K562 (cell line): ENCODE measurements around the gene SFRP2. TPM values are rescaled to one million over a fixed set of nuclear protein-coding genes. Genes with fewer than 3 reads are reported as not detected.

Experiments
- ATAC-seq: fragments of 200-7000 bp; cut with Tn5 transposase; 3 replicates; pipeline ENCODE4 v1.9.1; 2020; ENCODE audit warnings: moderate library complexity
- BruUV-seq: library from RNA; stranded (reverse); fragments of 400-500 nt; replicated peaks from 2 replicates; lab custom pipeline; 2021; lab: Mats Ljungman, UMichigan
- CTCF ChIA-PET: fragments of 300-600 bp; formaldehyde crosslinking; extraction: SDS; loops from one replicate; lab custom pipeline; 2021; ENCODE audit warnings: low intra/inter-chr PET ratio; lab: Yijun Ruan, JAX
- POLR2A ChIA-PET: fragments of 300-600, 350-650 bp; sonication (Branson Sonifier 250); formaldehyde crosslinking; extraction: SDS; loops from one replicate; lab custom pipeline; 2021; ENCODE audit warnings: antibody characterized with exemption, inconsistent platforms; lab: Yijun Ruan, JAX
- DNase-seq, 4 experiments: peaks; one replicate each; pipeline versions ENCODE4 v3.0.0 to v3.0.0-alpha.2; 2011 to 2018; ENCODE audit warnings: low spot score in 3 of 4, mixed read lengths in 3 of 4; ENCODE audit errors: extremely low read depth in 1 of 4
- FAIRE-seq: peaks from 2 replicates; lab custom pipeline; 2011; peaks lifted over from hg19 to GRCh38; lab: Jason Lieb, UNC
- H2AFZ ChIP-seq: 2 replicates; pipeline ENCODE4 v1.6.0; 2011; ENCODE audit warnings: low read depth, low read length, control low read depth, inconsistent platforms
- H3K27ac ChIP-seq: fragments of 200-600 bp; 3 replicates; pipeline ENCODE4 v1.8.0; 2011; ENCODE audit warnings: low read depth, mild to moderate bottlenecking, control low read depth, inconsistent platforms, low read length, moderate library complexity, mixed read lengths; ENCODE audit errors: extremely low read depth
- H3K27me3 ChIP-seq, 2 experiments: fragments of 300-600 bp in 1 of 2; 2 replicates in 1 of 2; 3 replicates in 1 of 2; pipeline versions ENCODE4 v1.6.0 to v1.8.0; 2011; ENCODE audit warnings: inconsistent platforms in 2 of 2, low read length in 2 of 2, mild to moderate bottlenecking in 1 of 2, mixed read lengths in 1 of 2, moderate library complexity in 1 of 2; ENCODE audit not compliant: control insufficient read depth in 2 of 2, insufficient read depth in 2 of 2
- H3K36me3 ChIP-seq: fragments of 300-600 bp; 3 replicates; pipeline ENCODE4 v1.8.0; 2011; ENCODE audit warnings: mild to moderate bottlenecking, low read length, inconsistent platforms; ENCODE audit not compliant: control insufficient read depth, insufficient read depth
- H3K4me1 ChIP-seq, 2 experiments: fragments of 200-600 bp in 1 of 2; replicated peaks in 1 of 2; 2 replicates in 1 of 2; 3 replicates in 1 of 2; pipeline versions ENCODE4 v1.5.1 to v1.8.0; 2011; ENCODE audit warnings: inconsistent platforms in 2 of 2, low read length in 2 of 2, mild to moderate bottlenecking in 1 of 2, mixed read lengths in 1 of 2, moderate library complexity in 1 of 2; ENCODE audit not compliant: control insufficient read depth in 2 of 2, insufficient read depth in 2 of 2
- H3K4me2 ChIP-seq: 2 replicates; pipeline ENCODE4 v1.6.1; 2011; ENCODE audit warnings: low read length, control low read depth, inconsistent platforms, mixed read lengths; ENCODE audit not compliant: insufficient read depth
- H3K4me3 ChIP-seq: fragments of 200-600 bp; sonication (generic), shearing (Covaris generic); 2 replicates; pipeline ENCODE4 v1.5.1; 2016; ENCODE audit warnings: control low read depth, inconsistent platforms
- H3K79me2 ChIP-seq: fragments of 200-600 bp; 3 replicates; pipeline ENCODE4 v1.8.0; 2011; ENCODE audit warnings: low read length, inconsistent platforms; ENCODE audit not compliant: control insufficient read depth, insufficient read depth
- H3K9ac ChIP-seq, 2 experiments: 2 replicates each; pipeline versions ENCODE4 v1.6.0 to v1.6.1; 2011; ENCODE audit warnings: low read depth in 2 of 2, low read length in 2 of 2, control low read depth in 1 of 2, inconsistent platforms in 1 of 2, mild to moderate bottlenecking in 1 of 2, mixed read lengths in 1 of 2; ENCODE audit not compliant: insufficient read depth in 1 of 2
- H3K9me1 ChIP-seq: one replicate; pipeline ENCODE4 v1.6.0; 2011; ENCODE audit warnings: inconsistent platforms, mild to moderate bottlenecking, low read length, moderate library complexity; ENCODE audit not compliant: control insufficient read depth, insufficient read depth
- H3K9me3 ChIP-seq: replicated peaks from 2 replicates; pipeline ENCODE4 v1.5.1; 2011; ENCODE audit warnings: low read depth, low read length, inconsistent platforms; ENCODE audit not compliant: control insufficient read depth, insufficient read depth
- H4K20me1 ChIP-seq: replicated peaks from 2 replicates; pipeline ENCODE4 v1.6.1; 2011; ENCODE audit warnings: low read length, inconsistent platforms, mixed read lengths; ENCODE audit not compliant: control insufficient read depth, insufficient read depth
- ARID1B ChIP-seq: fragments of 450-650 bp; IDR thresholded peaks from 2 replicates; pipeline ENCODE4 v1.6.1; 2016; ENCODE audit warnings: antibody characterized with exemption, mild to moderate bottlenecking, inconsistent platforms
- CHD4 ChIP-seq: fragments of 200-600 bp; sonication (generic); IDR thresholded peaks from 3 replicates; pipeline ENCODE4 v1.6.1; 2012; ENCODE audit warnings: low read depth, mild to moderate bottlenecking, mixed read lengths, low read length, inconsistent platforms; ENCODE audit not compliant: insufficient read depth, insufficient replicate concordance, poor library complexity, severe bottlenecking
- PCBP2 ChIP-seq: fragments of 200-400 bp; formaldehyde crosslinking; IDR thresholded peaks from 2 replicates; pipeline ENCODE4 v1.6.1; 2018; ENCODE audit warnings: low read length, low read depth, mild to moderate bottlenecking, moderate library complexity; ENCODE audit not compliant: poor library complexity, severe bottlenecking
- PRMT5 ChIP-seq: sonication (generic); formaldehyde crosslinking; IDR thresholded peaks from 2 replicates; pipeline ENCODE4 v1.5.0; 2020; ENCODE audit warnings: missing genetic modification reagents
- PTTG1 ChIP-seq: fragments of 450-650 bp; IDR thresholded peaks from 2 replicates; pipeline ENCODE4 v1.6.1; 2016; ENCODE audit warnings: low read depth, mild to moderate bottlenecking, missing genetic modification characterization, missing compliant biosample characterization
- RNF2 ChIP-seq: sonication (generic); IDR thresholded peaks from 2 replicates; pipeline ENCODE4 v1.6.1; 2016
- SMAD4 ChIP-seq: fragments of 250-450 bp; sonication (Bioruptor Pico); conservative IDR thresholded peaks from 2 replicates; pipeline ENCODE4 v1.8.0; 2021; ENCODE audit warnings: inconsistent platforms, mild to moderate bottlenecking, moderate library complexity
- TEAD4 ChIP-seq, 2 experiments: sonication (generic) in 1 of 2; formaldehyde crosslinking in 1 of 2; IDR thresholded peaks; 2 replicates each; pipeline versions ENCODE4 v1.6.1 to v1.8.0; 2012 to 2022; ENCODE audit warnings: borderline replicate concordance in 1 of 2, inconsistent platforms in 1 of 2, low read length in 1 of 2, mild to moderate bottlenecking in 1 of 2, missing genetic modification reagents in 1 of 2
- ZBTB1 ChIP-seq: sonication (generic); formaldehyde crosslinking; IDR thresholded peaks from 2 replicates; pipeline ENCODE4 v1.8.1; 2023; ENCODE audit warnings: missing genetic modification reagents, low read depth, mild to moderate bottlenecking, borderline replicate concordance
- ZNF224 ChIP-seq: sonication (generic); formaldehyde crosslinking; IDR thresholded peaks from 2 replicates; pipeline ENCODE4 v1.8.0; 2022; ENCODE audit warnings: mild to moderate bottlenecking, missing genetic modification reagents
- ZNF551 ChIP-seq: fragments of 250-450 bp; sonication (Bioruptor Pico); IDR thresholded peaks from 2 replicates; pipeline ENCODE4 v1.5.0; 2021; ENCODE audit warnings: mild to moderate bottlenecking, moderate library complexity
- in situ Hi-C: fragments of 300-500 bp; cut with MboI; formaldehyde crosslinking; loops from 4 replicates; pipeline ENCODE4 v1.15.0; 2018; ENCODE audit warnings: inconsistent platforms, mixed read lengths
- intact Hi-C: fragments of 100-400 bp; cut with micrococcal nuclease; formaldehyde crosslinking; loops from 2 replicates; pipeline ENCODE4 v1.14.2; 2022
- polyA plus RNA-seq, 8 experiments: library from polyadenylated mRNA; depleted of rRNA in 4 of 8; stranded (reverse) in 5 of 8; unstranded in 3 of 8; fragments of >200 nt; fragmentation: Nextera tagmentation in 2 of 8; fragmentation: Illumina TruSeq in 1 of 8; extraction: Ambion mirVana in 2 of 8; extraction: Trizol in 1 of 8; gene quantifications; 2 replicates each; pipeline versions ENCODE4 v1.2.1 to v1.2.3, GENCODE V29; 2011 to 2014; ENCODE audit warnings: inconsistent platforms in 1 of 8, missing spikeins in 1 of 8
- total RNA-seq, 7 experiments: library from RNA; depleted of rRNA in 6 of 7; stranded (reverse); fragments of >200 nt in 6 of 7; fragmentation: Illumina TruSeq in 2 of 7; extraction: Trizol in 2 of 7; gene quantifications; 2 replicates each; pipeline versions ENCODE4 v1.2.1 to v1.2.3, GENCODE V29; 2011 to 2021; ENCODE audit warnings: low replicate concordance in 1 of 7

SFRP2 gene
- total and polyA plus RNA-seq, 9 of the 15 experiments (the other 6 are each of a cell fraction or from before 2014, with no cell fraction given) = 0.29 TPM; not detected in 8

- Histone ChIP-seq H2AFZ (no peak overlapping the region), H4K20me1 (no peaks in the 10 kb centered on the region), H3K4me1 (peaks cover 0 to 15% of the 10 kb centered on the region in 2 experiments; a peak in 2 of 5 replicates), H3K9me3 (peaks cover 2% of the 10 kb centered on the region; the same call in 1 of the 2 replicates), H3K36me3 (no peaks in the 10 kb centered on the region), H3K27me3 (no peaks in the 10 kb centered on the region), H3K9me1 (no peaks in the 10 kb centered on the region), H3K9ac (no peak overlapping the region), H3K79me2 (no peaks in the 10 kb centered on the region), H3K27ac (no peak overlapping the region), H3K4me3 (no peak overlapping the region), H3K4me2 (no peak overlapping the region)
- POLR2A ChIA-PET = no interaction called here
- in situ Hi-C loops = no loop called here
- DNase-seq = no peak
- BruUV-seq = no TSS peak
- no peak for ATAC-seq
- intact Hi-C loops = loop anchor here (5.0 to 10.0 kb wide), 3 partner anchors 251 to 844 kb away; partner anchors contain the start of genes FGG and PLRG1
- no peak for TF ChIP-seq SMAD4 (CRISPR knock-in tag)
- TF ChIP-seq PTTG1 (tag) = no peak
- TF ChIP-seq ARID1B = no peak
- no peak for TF ChIP-seq RNF2
- no peak for TF ChIP-seq PCBP2
- TF ChIP-seq PRMT5 (CRISPR knock-in tag) = no peak
- TF ChIP-seq ZNF551 (CRISPR knock-in tag) = no peak
- TF ChIP-seq TEAD4 (IDR thresholded peaks at IDR 0.05; ENCODE audit: low read length) = no peak
- TF ChIP-seq TEAD4 (CRISPR knock-in tag; IDR thresholded peaks at IDR 0.05; ENCODE audit: borderline replicate concordance) = no peak
- TF ChIP-seq ZNF224 (CRISPR knock-in tag) = no peak
- TF ChIP-seq CHD4 = no peak
- TF ChIP-seq ZBTB1 = no peak
- CTCF ChIA-PET = no interaction called here
- FAIRE-seq = no peak
These were observed 17.8 kb downstream of the SFRP2 start for GRCh38 chr4:153771046-153771445.
